SK-N-MC (cell line): Measurements from ENCODE around the gene GPC3.

Experiments used
- EZH2 ChIP-seq: fragments of 200-600 bp; sonication (generic); IDR thresholded peaks from one replicate; pipeline ENCODE4 v1.6.1; 2017; ENCODE audit warnings: antibody characterized with exemption
- POLR2AphosphoS5 ChIP-seq: IDR thresholded peaks from 2 replicates; pipeline ENCODE4 v1.6.1; 2012; ENCODE audit warnings: mild to moderate bottlenecking, low read depth, low read length, borderline replicate concordance

GRCh38 chrX:133888984-133889383 lies 96.4 kb downstream of the GPC3 start:
- no peak for TF ChIP-seq POLR2AphosphoS5
- no peak for TF ChIP-seq EZH2
